ENCODE measurements around the gene SLC6A11.

SLC6A11 gene

GRCh38 chr3:10919636-10920035 lies 103.6 kb downstream of the SLC6A11 start:
- H3K36me3 ChIP-seq: no peaks in the 10 kb centered on the region
- H3K4me1 ChIP-seq: no peaks in the 10 kb centered on the region
- no peaks in the 10 kb centered on the region for H3K27me3 ChIP-seq
- H3K9me3 ChIP-seq: no peaks in the 10 kb centered on the region
- no peak for TF ChIP-seq CTCF (IDR thresholded peaks at IDR 0.05; ENCODE audit: low read depth, low read length)
- DNase-seq: no peak
- H3K4me3 ChIP-seq (ENCODE audit: low read depth, low read length): no peak overlapping the region

- no peaks in the 10 kb centered on the region for H3K36me3 ChIP-seq
- H3K9me3 ChIP-seq: no peaks in the 10 kb centered on the region
- no peak for DNase-seq
- H3K4me1 ChIP-seq: no peaks in the 10 kb centered on the region
- no peak for TF ChIP-seq CTCF (IDR thresholded peaks at IDR 0.05; ENCODE audit: low read depth, low read length)
- no peak overlapping the region for H3K4me3 ChIP-seq (ENCODE audit: low read depth, low read length)
- H3K27me3 ChIP-seq: no peaks in the 10 kb centered on the region
These were observed 109.6 kb downstream of the SLC6A11 start for GRCh38 chr3:10925436-10926255.

- H3K36me3 ChIP-seq: no peaks in the 10 kb centered on the region
- DNase-seq: no peak
- no peaks in the 10 kb centered on the region for H3K27me3 ChIP-seq
- no peak overlapping the region for H3K4me3 ChIP-seq (ENCODE audit: low read depth, low read length)
- no peaks in the 10 kb centered on the region for H3K9me3 ChIP-seq
- H3K4me1 ChIP-seq: no peaks in the 10 kb centered on the region
- no peak for TF ChIP-seq CTCF (IDR thresholded peaks at IDR 0.05; ENCODE audit: low read depth, low read length)
These were observed 110.3 kb downstream of the SLC6A11 start for GRCh38 chr3:10926256-10926810.

- H3K36me3 ChIP-seq: no peaks in the 10 kb centered on the region
- no peaks in the 10 kb centered on the region for H3K27me3 ChIP-seq
- no peak for TF ChIP-seq CTCF (IDR thresholded peaks at IDR 0.05; ENCODE audit: low read depth, low read length)
- no peak for DNase-seq
- no peak overlapping the region for H3K4me3 ChIP-seq (ENCODE audit: low read depth, low read length)
- H3K4me1 ChIP-seq: no peaks in the 10 kb centered on the region
- no peaks in the 10 kb centered on the region for H3K9me3 ChIP-seq
These were observed 110.9 kb downstream of the SLC6A11 start for GRCh38 chr3:10926811-10927521.

GRCh38 chr3:10927551-10927950 lies 111.5 kb downstream of the SLC6A11 start:
- Histone ChIP-seq H3K36me3 (no peaks in the 10 kb centered on the region), H3K9me3 (no peaks in the 10 kb centered on the region), H3K27me3 (no peaks in the 10 kb centered on the region), H3K4me3 (ENCODE audit: low read depth, low read length) (no peak overlapping the region), H3K4me1 (no peaks in the 10 kb centered on the region)
- no peak for DNase-seq
- TF ChIP-seq CTCF (IDR thresholded peaks at IDR 0.05; ENCODE audit: low read depth, low read length): no peak

All from BE2C (cell line).